ENCODE data around the gene RPS6KB2.
A peak's percentile ranks its signal among the peaks of the same experiment; 100 is the strongest.
"Not testable (repeated sequence)": the region's sequence is repeated elsewhere in the genome, so short reads cannot be mapped to it uniquely, and the experiment has no call there.

Gene RPS6KB2

GRCh38 chr11:67468456-67468758 lies 40.1 kb downstream of the RPS6KB2 start:
- DNase-seq: no peak

GRCh38 chr11:67468759-67469507 lies 40.6 kb downstream of the RPS6KB2 start, which contains the start of gene TMEM134:
Gene TMEM134 (minus strand): TSS chr11:67469251. CDS start chr11:67469192, 59 bp downstream.
- DNase-seq: peak; percentile 93

- no peak for DNase-seq
Observed at GRCh38 chr11:67469508-67469811, 41.2 kb downstream of the RPS6KB2 start.

GRCh38 chr11:67470337-67471002 lies 42.2 kb downstream of the RPS6KB2 start:
- DNase-seq: no peak

- no peak for DNase-seq
Observed at GRCh38 chr11:67472882-67473281, 44.6 kb downstream of the RPS6KB2 start.

GRCh38 chr11:67476692-67477091 lies 48.4 kb downstream of the RPS6KB2 start:
- DNase-seq: not testable (repeated sequence)

GRCh38 chr11:67477344-67478050 lies 49.2 kb downstream of the RPS6KB2 start:
- not testable (repeated sequence) for DNase-seq

GRCh38 chr11:67482275-67482826 lies 54.1 kb downstream of the RPS6KB2 start:
- no peak for DNase-seq

GRCh38 chr11:67482827-67483798 lies 54.8 kb downstream of the RPS6KB2 start, which contains the start of gene AIP:
Gene AIP (plus strand): TSS chr11:67483026. CDS start chr11:67483159, 133 bp downstream.
- peak; percentile 98 for DNase-seq

GRCh38 chr11:67483831-67484665 lies 55.8 kb downstream of the RPS6KB2 start:
- DNase-seq: no peak

GRCh38 chr11:67484847-67485311 lies 56.6 kb downstream of the RPS6KB2 start:
- DNase-seq: no peak
